GM18499 (cell line): ENCODE measurements around the gene ZNF254.
"Not testable (repeated sequence)": the region's sequence is repeated elsewhere in the genome, so short reads cannot be mapped to it uniquely, and the experiment has no call there.

Experiments used
- ATAC-seq: cut with Tn5 transposase; IDR thresholded peaks from one replicate; pipeline ENCODE4 v1.9.1; 2021; ENCODE audit warnings: moderate number of reproducible peaks; ENCODE audit not compliant: insufficient read depth, unreplicated experiment

Gene ZNF254

DNA sequence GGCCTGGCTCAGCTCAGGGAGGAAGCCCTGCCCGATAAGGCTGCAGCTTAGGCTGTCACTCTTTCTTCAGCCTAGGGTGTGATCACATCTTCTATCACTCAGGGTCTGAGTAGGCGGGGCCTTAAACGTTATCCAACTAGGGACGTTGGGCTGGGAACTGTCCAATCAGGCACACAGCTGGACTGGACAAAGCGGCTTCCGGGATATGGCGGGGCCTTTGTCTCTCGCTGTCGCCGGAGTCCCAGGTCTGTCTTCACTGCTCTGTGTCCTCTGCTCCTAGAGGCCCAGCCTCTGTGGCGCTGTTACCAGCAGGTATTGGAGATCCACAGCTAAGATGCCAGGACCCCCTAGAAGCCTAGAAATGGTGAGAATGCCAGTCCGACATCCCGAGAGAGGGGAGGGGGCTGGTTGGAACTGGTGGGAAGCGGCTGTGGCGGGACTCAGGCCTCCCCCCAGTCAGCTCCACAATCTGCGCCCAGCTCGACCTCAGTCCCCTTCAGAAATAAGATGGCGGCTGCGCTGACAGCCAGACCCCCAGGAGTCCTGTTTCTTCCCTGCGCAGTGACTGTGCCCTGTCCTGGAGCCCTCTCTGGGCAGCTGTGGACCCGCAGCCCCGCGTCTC, at the start of gene ZNF254:
Gene ZNF254, plus strand, starts transcription at position 214 of the 622 bp plus-strand sequence. Its CDS starts 121 bp downstream, at position 335.
- ATAC-seq = peak; percentile 98

DNA sequence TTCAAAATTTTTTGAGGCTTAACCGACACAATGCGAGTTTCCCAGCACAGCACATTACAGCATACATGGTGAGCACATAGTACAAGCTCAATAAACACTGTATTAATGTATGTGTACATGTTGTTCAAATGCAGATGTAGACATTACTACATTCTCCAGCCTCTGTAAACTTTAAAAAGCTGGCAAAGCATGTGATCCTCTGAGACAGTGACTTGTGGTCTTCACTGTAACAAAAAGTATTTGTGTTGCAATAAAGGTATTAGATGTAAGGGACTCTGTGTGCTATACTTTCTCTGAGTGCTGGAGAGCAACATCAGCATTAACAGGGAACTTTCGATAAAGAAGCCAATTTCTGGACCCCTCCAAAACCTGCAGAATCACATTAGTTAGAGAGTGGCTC, 46.4 kb upstream of the ZNF254 start:
- ATAC-seq = no peak

DNA sequence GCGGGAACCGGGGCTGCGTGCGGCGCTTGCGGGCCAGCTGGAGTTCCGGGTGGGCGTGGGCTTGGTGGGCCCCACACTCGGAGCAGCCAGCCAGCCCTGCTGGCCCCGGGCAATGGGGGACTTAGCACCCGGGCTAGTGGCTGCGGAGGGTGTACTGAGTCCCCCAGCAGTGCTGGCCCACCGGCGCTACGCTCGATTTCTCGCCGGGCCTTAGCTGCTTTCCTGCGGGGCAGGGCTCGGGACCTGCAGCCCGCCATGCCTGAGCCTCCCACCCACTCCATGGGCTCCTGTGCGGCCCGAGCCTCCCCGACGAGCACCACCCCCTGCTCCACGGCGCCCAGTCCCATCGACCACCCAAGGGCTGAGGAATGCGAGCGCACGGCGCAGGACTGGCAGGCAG, 45.7 kb upstream of the ZNF254 start:
- not testable (repeated sequence) for ATAC-seq

DNA sequence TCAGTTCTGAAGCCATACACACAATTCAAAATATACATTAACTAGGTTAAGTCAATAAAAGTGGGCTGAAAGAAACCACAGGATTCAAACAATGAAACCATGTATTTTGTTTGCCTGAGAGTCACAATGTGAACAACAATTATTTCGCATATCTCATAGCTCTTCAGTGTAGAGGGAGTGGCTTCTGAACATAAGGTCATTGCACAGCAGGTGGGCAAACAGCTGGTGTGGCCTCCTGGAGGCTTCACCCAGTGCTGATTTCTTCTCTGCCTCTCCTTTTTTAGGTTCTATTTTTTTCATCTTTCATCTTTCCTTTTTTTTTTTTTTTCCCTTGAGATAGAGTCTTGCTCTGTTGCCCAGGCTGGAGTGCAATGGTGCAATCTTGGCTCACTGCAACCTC, 40.4 kb upstream of the ZNF254 start:
- ATAC-seq = no peak

DNA sequence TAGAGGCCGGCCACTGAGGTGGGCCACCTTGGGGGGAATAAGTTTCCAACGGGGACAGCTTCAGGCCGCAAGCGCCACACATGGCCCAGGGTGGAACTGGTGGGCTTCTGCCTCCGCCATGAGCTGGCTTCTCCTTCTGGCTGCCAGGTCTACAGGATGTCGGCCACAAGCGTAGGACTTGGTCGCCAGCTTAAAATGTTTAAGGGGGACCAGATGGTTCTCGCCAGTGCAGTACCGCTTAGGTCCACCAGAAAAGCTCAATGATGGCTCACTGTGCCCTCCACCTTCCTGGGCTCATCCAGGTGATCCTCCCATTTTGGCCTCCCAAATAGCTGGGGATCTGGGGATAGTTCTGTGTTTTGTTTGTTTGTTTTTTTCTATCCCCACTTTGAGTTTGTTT, 38.7 kb upstream of the ZNF254 start:
- ATAC-seq = no peak

DNA sequence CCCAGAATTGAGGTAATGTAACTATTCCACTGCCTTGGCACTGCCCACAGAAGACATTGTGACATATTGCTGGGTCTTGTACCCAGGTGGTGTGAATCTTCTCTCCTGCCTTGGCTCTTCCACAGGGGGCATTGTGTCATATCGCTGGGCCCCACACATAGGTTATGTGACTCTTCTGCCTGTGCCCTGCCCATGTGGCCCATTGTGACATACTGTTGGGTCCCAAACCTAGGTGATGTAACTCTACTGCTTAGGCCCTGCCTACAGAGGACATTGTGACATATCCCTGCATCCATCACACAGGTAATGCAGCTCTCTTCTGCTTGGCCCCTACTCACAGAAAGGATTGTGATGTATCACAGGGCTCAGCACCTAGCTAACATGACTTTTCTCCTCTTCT, 37.5 kb upstream of the ZNF254 start:
- ATAC-seq = no peak

DNA sequence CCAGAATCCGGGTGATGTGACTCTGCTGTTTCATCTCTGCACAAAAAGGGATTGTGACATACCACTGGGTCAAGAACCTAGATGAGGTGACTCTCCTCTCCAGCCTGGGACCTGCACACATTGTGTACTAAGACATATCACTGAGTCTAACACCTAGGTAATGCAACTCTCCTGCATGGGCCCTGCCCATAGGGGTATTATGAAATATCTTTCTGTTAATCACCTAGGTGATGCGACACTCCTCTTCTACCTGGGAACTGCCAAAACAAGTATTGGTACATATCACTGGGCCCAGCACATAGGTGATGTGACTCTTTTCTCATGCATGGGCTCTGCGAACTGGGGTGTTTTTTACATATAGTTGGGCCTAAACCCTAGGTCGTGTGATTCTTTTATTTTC, 35.5 kb upstream of the ZNF254 start:
- ATAC-seq = no peak

DNA sequence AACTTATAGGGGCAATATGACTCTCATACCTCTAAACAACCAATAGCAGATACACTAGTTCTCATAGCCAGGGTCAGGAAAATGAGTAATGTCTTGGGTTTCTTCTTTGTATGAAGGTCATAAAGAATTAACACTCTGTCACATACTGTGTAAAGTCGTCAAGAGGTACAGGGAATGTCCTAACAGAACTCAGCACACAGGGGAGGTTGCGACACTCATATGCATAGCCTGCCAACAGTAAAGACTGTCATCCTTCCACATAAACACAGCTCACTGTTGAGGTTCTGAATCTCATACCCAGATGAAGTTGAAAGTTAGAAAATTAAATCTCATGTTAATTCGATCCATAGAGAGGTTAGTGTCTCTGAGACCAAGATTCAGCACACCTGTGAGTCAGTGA, 34.2 kb upstream of the ZNF254 start:
- ATAC-seq = no peak

DNA sequence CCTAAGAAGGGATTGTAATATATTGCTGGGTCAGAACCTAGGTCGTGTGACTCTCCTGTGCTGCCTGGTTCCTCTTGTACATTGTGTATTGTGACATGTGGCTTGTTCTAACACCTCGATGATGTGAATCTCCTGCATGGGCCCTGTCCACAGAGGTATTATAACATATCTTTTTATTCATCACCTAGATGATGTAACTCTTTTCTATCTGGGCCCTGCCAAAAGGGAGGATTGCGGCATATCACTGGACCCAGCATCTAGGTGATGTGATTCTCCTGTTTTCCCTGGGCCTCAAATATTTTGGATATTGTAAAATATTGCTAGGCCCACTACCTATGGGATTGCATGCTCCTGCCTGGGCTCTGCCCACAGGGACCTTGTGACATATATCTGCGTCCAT, 33.4 kb upstream of the ZNF254 start:
- ATAC-seq = no peak

DNA sequence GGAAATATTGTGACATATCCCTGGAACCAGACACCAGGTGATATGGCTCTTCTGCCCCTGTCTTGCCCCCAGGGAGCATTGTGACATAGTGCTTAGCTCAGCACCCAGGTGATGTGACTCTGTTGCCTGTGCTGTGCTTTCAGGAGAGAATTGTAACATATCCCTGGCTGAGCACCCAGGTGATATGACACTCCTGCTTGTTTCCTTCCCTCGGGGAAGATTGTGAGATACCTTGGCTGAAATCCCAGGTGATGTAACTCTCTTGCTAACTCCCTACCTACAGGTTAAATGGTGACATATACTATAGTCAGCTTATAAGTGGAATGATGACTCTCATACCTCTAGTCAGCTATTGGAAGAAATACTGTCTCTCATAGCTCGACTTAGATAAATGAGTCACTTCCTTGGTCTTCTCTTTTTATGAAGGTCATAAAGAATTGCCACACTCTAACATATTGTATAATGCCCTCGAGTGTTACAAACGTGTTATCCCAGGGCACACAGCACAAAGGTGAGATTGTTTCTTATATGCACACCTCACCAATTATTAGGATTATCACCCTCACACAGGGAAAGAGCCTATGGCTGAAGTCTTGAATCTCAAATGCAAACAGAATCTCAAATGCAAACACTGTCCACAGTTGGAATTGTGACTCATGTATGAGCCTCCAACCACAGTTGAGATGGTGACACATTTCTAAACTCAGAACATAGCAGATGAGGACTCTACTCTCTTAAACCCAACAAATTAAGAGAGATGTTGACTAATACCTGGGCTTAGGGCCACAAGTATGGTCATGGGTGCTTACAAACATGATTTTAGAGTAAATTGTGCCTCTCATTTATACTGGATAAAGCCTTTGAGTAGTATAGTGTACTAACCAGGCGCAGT, 32.7 kb upstream of the ZNF254 start:
- ATAC-seq = peak; percentile 52

DNA sequence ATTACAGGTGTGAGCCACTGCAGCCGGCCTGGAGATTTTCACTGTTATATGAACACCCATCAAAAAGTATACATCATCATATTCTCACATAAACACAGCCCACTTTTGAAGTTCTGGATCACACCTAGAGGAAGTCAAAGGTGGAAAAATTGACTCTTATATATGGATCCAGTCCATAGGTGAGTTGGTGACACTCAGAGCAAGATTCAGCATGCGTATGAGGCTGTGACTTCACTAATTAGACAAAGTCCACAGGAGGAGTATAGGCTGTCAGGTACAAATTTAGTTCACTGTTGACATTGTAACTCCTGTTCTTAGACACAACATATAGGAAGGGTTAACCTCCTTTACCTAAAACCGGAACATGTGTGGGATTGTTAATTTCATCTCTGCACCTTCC, 31.4 kb upstream of the ZNF254 start:
- ATAC-seq = no peak

DNA sequence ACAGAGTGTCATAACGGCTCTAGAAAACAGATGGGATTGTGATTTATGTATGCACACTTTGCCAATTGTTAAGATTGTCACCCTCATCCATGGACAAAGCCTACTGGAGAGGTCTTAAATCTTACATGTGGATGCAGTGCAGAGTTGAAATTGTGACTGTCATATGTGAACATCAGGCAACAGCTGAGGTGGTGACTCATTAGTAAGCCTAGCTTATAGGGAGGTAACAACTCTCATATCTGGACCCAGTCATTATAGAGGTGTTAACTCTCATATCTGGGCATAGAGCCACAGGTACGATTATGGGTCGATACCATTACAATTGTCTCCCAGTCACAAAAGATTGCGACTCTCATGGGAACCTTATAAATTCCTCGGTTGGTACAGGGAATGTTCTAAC, 29.8 kb upstream of the ZNF254 start:
- no peak for ATAC-seq

DNA sequence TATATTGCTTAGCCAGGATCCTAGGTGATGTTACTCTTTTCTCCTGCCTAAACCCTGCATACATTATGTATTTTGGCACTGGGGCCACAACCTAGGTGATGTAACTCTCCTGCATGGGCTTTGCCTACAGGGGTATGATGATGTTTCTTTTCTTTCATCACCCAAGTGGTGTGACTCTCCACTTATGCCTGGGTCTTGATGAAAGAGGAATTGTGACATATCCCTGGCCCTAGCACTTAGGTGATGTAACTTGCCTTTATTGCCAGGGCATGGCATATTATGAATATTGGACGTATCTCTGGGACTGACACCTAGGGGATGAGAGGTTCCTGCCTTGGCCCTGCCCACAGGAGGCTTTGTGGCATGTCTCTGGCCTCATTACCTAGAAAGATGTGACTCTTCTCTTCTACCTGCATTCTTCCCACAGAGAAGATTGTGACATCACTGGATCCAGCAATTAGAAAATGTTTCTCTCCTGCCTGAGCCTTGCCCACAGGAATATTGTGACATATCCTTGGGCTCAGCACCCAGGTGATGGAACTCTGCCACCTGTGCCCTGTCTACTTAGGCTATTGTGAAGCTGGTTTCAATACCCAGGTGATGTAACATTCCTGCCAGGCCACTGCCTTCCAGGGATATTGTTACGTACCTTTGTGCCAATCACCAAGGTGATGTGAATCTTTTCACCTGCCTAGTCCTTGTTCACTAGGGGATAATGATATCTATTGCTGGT, 27.3 kb upstream of the ZNF254 start:
- ATAC-seq = no peak

DNA sequence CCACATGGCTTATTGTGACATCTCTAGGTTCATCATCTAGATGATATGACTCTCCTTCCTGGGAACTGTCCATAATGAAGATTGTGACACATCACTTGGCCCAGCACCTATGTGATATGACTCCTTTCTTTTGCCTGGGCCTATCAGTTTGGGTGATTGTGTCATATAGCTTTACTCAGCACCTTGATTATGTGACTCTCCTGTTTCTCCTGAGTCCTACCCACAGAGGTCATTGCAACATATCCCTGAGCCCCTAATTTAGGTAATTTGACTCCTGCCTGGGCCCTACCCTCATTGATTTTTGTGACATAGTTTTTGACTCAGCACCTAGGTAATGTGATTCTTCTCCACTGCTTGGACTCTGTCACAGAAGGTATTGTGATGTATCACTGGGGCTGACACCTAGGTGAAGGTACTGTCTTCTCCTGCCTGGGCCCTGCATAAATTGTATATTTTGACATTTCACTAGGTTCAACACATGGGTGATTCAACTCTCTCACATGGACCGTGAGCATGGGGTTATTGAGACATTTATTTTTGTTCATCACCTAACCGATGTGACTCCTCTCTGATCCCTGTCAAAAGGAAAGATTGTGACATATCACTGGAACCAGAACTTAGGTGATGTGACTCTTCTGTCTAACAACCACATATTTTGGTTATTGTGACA, 26.2 kb upstream of the ZNF254 start:
- no peak for ATAC-seq

DNA sequence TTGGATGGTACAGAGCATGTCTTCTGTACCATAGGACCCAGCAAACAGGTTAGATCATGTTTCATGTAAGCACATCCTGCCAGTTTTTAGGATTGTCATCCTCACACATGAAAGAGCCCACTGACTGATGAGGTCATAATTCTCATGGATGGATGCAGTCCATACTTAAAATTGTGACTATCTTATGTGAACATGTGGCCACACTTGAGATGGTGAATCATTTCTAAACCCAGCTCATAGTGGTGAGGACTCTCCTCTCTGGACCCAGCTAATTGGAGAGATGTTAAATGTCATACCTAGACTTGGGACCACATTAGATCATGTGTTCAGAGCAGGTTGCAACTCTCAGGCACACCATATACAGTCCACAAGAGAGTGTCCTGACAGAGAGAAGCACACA, 24.8 kb upstream of the ZNF254 start:
- peak; percentile 58 for ATAC-seq

DNA sequence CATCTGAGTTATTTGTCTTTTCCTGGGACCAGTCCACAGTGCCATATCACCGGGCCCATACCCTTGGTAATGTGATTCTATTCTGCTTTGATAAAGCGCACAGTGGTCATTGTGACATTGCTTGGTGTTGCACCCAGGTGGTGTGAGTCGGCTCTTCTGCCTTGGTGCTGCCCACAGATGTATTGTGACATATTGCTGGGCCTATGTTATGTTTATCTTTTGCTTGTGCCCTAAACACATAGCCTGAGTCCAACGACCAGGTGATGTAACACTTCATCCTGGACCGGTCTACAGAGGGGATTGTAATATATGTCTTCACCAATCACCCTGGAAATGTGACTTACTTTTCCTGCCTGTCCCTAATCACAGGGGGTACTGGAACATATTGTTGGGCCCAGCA, 23.7 kb upstream of the ZNF254 start:
- no peak for ATAC-seq

DNA sequence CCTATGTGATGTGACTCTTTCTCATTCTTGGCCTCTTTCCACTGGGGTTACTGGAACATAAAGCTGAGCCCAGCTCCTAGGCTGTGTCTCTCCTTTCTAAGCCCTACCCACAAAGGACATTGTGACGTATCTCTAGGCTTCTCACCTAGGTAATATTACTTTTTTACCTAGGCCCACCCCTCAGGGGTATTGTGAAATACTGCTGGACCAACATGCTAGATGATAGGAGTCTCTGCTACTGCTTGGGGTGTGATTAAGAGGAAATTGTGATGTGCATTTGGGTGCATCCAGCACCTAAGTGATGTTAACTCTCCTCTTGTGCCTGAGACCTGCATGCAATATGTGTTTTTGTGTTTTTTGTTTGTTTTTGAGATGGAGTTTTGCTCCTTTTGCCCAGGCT, 22.8 kb upstream of the ZNF254 start:
- no peak for ATAC-seq

DNA sequence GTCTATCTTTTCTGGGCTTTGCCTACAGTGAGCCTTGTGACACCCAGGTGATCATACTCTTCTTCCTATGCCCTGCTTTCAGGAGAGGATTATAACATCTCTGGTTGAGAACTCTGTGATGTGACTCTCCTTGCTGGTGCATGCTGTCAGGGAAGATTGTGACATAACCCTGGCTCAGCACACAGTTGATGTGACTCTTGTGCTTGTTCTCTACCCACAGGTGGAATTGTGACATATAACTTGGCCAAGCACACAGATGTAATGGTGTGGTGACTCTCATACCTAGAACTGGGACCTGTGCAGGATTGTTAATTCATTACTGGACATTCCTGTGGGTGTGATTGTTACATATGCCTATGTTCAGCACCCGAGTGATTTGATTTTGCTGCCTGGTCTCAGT, 21.7 kb upstream of the ZNF254 start:
- ATAC-seq = no peak

DNA sequence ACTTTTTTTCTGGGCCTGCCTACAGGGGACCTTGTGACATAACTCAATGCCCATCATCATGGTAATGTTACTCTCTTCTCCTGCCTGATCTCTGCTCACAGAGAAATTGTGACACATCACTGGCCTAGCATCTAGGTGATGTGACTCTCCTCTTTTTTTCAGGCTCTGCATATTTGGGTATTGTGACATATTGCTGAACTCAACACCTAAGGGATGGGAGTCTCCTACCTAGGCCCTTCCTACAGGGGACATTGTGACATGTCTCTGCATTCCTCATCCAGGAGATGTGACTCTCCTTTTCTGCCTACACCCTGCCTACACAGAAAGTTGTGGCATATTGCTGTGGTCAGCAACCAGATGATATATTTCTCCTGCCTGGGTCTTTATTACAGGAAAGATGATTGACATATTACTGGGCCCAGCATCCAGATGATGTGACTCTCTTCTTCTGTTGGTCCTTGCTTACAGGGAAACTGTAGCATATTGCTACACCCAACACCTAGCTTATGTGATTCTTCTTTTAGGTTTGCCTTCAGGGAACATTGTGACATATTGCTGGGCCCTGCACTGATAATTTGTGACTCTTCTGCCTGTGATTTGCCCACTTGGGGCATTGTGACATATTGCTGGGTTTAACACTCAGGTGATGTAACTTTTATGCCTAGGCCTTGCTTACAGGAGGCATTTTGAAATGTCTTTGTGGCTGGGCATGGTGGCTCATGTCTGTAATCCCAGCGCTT, 21.0 kb upstream of the ZNF254 start:
- ATAC-seq = no peak
